GM19324 (cell line): ENCODE data around the gene GAS7.

Source experiments
- ATAC-seq: cut with Tn5 transposase; IDR thresholded peaks from one replicate; pipeline ENCODE4 v1.9.1; 2021; ENCODE audit warnings: mild to moderate bottlenecking, moderate library complexity; ENCODE audit not compliant: unreplicated experiment, low FRiP score

The GAS7 gene

GRCh38 chr17:10082795-10083194, 115.6 kb downstream of the GAS7 start:
- ATAC-seq, result no peak

DNA sequence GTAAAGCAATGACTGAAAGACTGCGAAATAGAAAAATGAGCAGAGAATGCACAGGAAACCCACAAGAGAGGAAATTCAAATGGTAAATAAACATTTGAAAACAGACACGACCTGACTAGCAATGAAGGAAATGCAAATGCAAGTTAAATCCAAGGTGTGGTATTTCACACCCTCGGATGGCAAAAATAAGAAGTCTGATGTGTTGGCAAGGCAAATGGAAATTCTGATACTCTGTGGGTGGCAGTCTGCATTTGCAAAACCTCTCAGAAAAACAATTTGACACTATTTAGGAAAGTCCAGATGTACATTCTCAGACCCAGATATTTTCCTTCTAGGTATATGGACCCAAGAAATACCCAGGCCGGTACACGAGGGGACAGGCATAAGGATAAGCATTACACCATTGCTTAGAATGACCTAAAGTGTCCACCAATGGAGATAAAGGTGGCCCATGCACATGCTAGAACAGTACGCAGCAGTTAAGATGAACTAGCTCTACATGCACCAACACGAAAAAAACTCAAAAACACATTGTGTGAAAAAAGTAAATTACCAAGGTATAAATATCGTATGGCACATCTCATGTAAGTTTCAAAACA, 116.7 kb downstream of the GAS7 start:
- no peak for ATAC-seq

DNA sequence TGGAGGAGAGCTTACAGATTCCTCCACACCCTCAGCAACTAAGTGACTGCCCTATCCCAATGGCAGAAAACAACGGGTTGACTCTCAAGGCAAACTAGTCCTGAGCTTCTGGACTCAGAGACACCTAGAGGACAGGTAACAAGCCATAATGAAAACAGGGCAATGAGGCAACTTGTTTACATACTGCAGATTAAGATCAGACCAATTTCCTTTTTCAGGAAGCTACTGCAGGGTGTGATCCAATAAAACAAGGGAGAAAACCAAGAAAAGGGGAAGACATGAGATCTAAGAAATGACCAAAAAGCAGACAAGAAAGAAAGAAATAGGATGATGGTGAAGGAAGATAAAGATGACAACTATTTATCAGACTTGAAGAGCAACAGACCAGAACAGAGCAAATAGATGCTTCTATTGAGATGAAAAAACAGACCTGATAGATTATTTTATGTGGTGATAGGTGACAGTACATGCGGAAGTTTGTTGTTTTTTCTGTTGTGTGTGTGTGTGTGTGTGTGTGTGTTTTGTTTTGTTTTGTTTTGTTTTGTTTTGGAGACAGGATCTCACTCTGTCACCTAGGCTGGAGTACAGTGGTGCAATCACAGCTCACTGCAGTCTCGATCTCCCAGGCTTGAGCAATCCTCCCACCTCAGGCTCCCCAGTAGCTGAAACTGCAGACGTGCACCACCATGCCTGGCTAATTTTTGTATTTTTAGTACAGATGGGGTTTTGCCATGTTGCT, 120.7 kb downstream of the GAS7 start:
- ATAC-seq, result no peak

DNA sequence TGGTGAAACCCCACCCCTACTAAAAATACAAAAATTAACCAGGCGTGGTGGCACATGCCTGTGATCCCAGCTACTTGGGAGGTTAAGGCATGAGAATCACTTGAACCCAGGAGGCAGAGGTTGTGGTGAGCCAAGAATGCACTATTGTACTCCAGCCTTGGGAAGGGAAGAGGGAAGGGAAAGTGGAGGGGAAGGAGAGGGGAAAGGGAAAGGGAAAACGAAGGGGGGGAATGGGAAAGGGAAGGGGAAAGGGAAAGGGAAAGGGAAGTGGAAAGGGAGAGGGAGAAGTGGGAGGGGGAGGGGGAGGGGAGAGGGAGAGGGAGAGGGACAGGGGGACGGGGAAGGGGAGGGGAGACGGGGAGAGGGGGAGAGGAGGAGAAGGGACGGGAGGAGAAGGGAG, 122.5 kb downstream of the GAS7 start:
- ATAC-seq, result no peak

DNA sequence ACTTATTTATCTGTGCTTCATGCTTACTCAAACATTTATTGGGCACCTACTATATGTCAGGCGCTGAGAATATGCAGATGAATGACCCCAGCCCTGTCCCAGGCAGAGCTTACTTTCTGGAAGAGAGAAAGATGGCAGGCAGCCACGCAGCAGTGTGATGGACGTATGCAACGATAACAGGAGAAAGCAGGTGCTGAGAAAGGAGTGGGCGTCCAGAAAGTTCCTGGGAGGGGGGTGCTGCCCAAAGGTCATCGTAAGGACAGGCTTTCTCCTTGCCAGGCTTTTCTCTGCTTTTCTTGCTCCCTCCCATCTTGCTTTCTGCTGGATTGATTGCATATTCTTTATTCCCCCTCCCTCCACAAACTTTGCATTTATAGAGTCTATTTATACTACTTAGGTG, 124.5 kb downstream of the GAS7 start:
- ATAC-seq, result no peak

- ATAC-seq, result no peak
Observed at GRCh38 chr17:10072556-10073425, 125.6 kb downstream of the GAS7 start.

DNA sequence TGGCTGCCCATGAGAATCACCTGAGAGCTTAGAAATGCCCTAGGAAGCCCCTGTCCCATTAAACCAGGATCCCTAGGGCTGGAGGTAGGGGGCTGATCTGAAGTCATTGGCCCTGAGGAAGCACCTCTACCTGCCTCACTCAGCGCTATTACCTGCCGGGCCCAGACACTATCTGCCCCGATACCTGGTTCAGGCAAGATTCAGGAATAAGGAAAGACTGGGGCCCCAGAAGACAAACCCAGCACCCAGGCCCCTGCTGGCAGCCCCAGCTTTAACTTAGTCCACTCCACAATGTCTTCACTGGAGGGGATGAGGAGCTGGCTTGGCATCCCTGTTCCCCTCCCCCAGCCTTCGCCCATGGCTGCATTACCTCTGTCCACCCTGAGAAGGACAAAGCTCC, 126.3 kb downstream of the GAS7 start:
- ATAC-seq, result no peak

- no peak for ATAC-seq
Observed at GRCh38 chr17:10071141-10071540, 127.3 kb downstream of the GAS7 start.

DNA sequence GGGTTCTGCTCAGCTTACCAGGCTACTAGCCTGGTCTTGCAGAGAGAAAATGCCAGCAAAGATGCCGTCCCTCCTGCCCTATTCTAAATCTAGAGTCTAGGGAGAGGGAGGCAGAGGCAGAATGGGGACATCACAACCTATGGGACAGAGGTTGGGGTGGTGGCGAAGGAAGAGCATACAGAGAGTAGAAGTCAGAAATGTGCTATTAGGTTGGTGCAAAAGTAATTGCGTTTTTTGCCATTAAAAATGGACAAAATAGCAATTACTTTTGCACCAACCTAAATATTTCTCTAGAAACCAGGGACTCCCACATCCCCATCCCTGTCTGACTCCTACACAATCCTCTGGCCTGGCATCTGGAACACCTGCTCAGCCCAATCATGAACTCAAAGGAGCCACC, 127.7 kb downstream of the GAS7 start:
- no peak for ATAC-seq

GRCh38 chr17:10069301-10069700, 129.1 kb downstream of the GAS7 start:
- ATAC-seq, result no peak

GRCh38 chr17:10067446-10068143, 130.8 kb downstream of the GAS7 start:
- ATAC-seq, result no peak

GRCh38 chr17:10064536-10064935, 133.9 kb downstream of the GAS7 start:
- no peak for ATAC-seq

GRCh38 chr17:10063730-10064241, 134.6 kb downstream of the GAS7 start:
- no peak for ATAC-seq

GRCh38 chr17:10062691-10063385, 135.6 kb downstream of the GAS7 start:
- ATAC-seq, result no peak

DNA sequence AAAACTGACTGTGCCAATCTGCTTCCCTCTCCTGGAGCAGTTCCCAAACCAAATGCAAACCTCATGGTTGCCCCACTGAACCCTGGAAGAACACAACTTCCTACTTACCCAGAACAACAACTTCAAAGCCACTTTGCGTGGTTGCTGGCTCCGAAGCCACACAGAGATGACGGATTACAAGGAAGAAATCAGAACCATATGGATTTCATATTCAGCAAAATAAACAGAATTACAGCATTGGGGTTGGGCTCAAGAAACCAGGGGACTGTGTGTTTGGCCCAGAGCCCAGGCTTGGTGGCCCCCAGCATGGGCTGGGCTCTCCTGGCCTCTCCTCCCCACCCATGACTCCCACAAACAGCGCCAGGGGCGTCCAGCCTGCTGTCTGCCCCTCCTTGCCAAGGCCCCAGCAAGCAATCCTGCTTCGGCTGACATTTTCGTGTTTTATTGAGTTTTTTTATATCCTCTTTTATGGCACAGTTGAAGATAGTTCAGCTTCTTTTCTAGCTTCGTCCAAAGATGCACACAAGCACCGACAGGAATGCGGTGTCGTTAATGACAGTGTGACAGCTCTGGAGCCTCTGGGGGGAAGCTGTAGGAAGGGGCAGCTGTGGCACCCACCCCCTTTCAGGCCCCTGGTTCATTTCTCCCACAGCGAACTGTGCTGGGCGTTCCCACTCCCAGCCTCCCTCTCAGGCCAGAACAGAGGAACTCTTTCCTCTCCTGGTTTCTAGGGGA, 137.1 kb downstream of the GAS7 start:
- no peak for ATAC-seq

- no peak for ATAC-seq
Observed at GRCh38 chr17:10060526-10060925, 137.9 kb downstream of the GAS7 start.

- ATAC-seq, result peak; percentile 92
Observed at GRCh38 chr17:10059684-10060211, 138.7 kb downstream of the GAS7 start.

GRCh38 chr17:10058921-10059683, 139.3 kb downstream of the GAS7 start:
- no peak for ATAC-seq
